SK-N-MC (cell line): ENCODE data around the gene RASSF10.

Experiments used
- DNase-seq: peaks from one replicate; pipeline ENCODE4 v3.0.0-alpha.2; 2011; ENCODE audit warnings: low read depth, low spot score
- H3K27ac ChIP-seq: fragments of 200-600 bp; sonication (generic); 2 replicates; pipeline ENCODE4 v1.5.1; 2016; ENCODE audit warnings: mixed run types
- H3K36me3 ChIP-seq: fragments of 200-600 bp; sonication (generic); 2 replicates; pipeline ENCODE4 v1.6.1; 2017; ENCODE audit warnings: antibody characterized with exemption, low read length, mixed read lengths; ENCODE audit not compliant: insufficient read depth
- H3K4me3 ChIP-seq: fragments of 200-600 bp; sonication (generic); 2 replicates; pipeline ENCODE4 v1.5.1; 2016
- H3K9ac ChIP-seq: fragments of 200-600 bp; sonication (generic); 2 replicates; pipeline ENCODE4 v1.8.0; 2017; ENCODE audit warnings: mixed run types, mixed read lengths; ENCODE audit not compliant: insufficient read length
- H3K9me3 ChIP-seq: fragments of 200-600 bp; sonication (generic); 2 replicates; pipeline ENCODE4 v1.6.1; 2017; ENCODE audit warnings: low read depth, mild to moderate bottlenecking, antibody characterized with exemption, low read length, moderate library complexity, mixed read lengths
- EZH2 ChIP-seq: fragments of 200-600 bp; sonication (generic); IDR thresholded peaks from one replicate; pipeline ENCODE4 v1.6.1; 2017; ENCODE audit warnings: antibody characterized with exemption
- FOXP2 ChIP-seq: optimal IDR thresholded peaks from 2 replicates; pipeline ENCODE3; 2011; ENCODE audit warnings: mild to moderate bottlenecking, moderate library complexity; ENCODE audit not compliant: insufficient read depth; ENCODE audit errors: extremely low read length, control extremely low read depth
- POLR2AphosphoS5 ChIP-seq: IDR thresholded peaks from 2 replicates; pipeline ENCODE4 v1.6.1; 2012; ENCODE audit warnings: mild to moderate bottlenecking, low read depth, low read length, borderline replicate concordance

The RASSF10 gene

DNA sequence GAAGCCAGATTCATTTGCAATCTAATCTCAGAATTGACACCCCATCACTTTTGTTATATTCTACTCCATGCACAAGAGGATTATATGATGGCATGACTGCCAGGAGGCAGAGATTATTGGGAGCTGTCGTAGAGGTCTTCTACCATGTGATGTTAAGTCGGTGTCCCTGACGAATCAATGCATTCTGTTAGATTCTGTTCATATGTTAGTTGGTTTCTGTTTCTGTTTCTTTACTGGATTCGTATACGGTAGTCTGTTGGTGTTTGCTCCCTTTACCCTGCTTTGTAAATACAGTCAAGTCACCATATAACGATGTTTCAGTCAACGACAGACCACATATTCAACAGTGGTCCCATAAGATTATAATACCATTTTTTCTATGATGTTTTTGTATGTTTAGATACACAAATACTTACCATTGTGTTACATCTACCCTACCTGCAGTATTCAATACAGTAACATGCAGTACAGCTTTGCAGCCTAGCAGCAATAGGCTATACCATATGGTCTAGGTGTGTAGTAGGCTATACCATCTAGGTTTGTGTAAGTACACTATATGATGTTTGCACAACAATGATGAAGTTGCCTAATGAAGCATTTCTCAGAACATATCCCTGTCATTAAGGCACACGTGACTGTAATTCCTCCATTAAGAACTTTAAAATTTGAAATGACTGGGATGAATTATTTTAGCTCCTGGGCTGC is 22.8 kb upstream of the RASSF10 start:
- Histone ChIP-seq H3K4me3 (no peak overlapping the region), H3K9me3 (no peaks in the 10 kb centered on the region), H3K9ac (no peak overlapping the region), H3K36me3 (no peaks in the 10 kb centered on the region), H3K27ac (no peak overlapping the region)
- no peak for DNase-seq
- no peak for TF ChIP-seq POLR2AphosphoS5
- TF ChIP-seq EZH2: no peak
- TF ChIP-seq FOXP2: no peak

DNA sequence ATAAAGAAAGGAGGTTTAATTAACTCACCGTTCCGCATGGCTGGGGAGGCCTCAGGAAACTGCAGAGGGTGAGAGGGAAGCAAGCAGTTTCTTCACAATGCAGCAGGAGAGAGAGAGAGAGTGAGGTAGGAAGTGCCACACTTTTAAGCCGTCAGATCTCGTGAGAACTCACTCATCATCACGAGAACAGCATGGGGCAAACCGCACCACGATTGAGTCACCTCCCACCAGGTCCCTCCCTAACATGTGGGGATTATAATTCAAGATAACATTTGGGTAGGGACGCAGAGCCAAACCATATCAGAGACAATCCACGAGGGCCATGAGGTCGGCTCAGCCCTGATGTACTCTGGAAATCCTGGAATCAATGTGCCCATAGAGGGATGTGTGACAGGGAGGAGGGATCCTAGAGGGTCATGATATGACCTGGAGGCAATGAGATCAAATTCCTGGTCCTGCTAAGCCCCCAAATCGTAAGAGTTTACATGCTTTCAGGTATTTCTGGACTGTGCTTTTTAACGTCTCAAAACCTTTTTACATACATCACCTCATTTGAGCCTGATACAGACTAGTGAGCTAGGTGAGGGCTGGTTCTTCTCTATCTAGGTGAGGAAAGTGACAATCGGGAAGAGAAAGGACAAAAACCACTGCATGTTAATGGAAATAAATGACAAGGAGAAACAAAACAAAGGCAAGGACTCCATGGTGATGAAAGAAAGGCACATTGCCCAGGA is 19.5 kb upstream of the RASSF10 start:
- DNase-seq: no peak
- TF ChIP-seq POLR2AphosphoS5: no peak
- no peak for TF ChIP-seq FOXP2
- no peak for TF ChIP-seq EZH2
- Histone ChIP-seq H3K9ac (no peak overlapping the region), H3K4me3 (no peak overlapping the region), H3K27ac (no peak overlapping the region), H3K9me3 (no peaks in the 10 kb centered on the region), H3K36me3 (no peaks in the 10 kb centered on the region)

DNA sequence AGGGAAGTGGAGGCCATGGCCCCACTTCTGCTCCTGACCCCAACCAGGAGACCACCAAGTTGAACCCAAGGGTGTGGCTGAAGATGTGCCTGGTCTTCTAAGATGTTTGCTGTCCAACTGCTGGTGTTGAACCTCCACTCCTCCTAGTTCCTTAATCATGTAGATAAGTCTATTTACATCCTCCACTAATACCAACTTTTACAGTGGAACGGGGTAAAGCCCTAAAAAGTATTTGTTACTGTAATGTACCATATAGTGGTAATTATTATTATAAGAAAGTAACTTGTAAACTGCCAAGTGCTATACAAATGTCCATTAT is 19.0 kb upstream of the RASSF10 start:
- TF ChIP-seq FOXP2: no peak
- no peak for TF ChIP-seq POLR2AphosphoS5
- TF ChIP-seq EZH2: no peak
- H3K4me3 ChIP-seq: no peak overlapping the region
- H3K36me3 ChIP-seq: no peaks in the 10 kb centered on the region
- H3K9me3 ChIP-seq: no peaks in the 10 kb centered on the region
- no peak overlapping the region for H3K27ac ChIP-seq
- H3K9ac ChIP-seq: no peak overlapping the region
- DNase-seq: no peak

- Histone ChIP-seq H3K9ac (no peak overlapping the region), H3K27ac (no peak overlapping the region), H3K9me3 (no peaks in the 10 kb centered on the region), H3K4me3 (no peak overlapping the region), H3K36me3 (no peaks in the 10 kb centered on the region)
- DNase-seq: no peak
- TF ChIP-seq FOXP2 (no peak), EZH2 (no peak), POLR2AphosphoS5 (no peak)
Observed at GRCh38 chr11:12991426-12991825, 17.7 kb upstream of the RASSF10 start.

GRCh38 chr11:12993626-12994025 is 15.5 kb upstream of the RASSF10 start:
- Histone ChIP-seq H3K4me3 (no peak overlapping the region), H3K9ac (no peak overlapping the region), H3K27ac (no peak overlapping the region), H3K36me3 (no peaks in the 10 kb centered on the region), H3K9me3 (no peaks in the 10 kb centered on the region)
- no peak for TF ChIP-seq EZH2
- no peak for TF ChIP-seq POLR2AphosphoS5
- no peak for TF ChIP-seq FOXP2
- DNase-seq: no peak

DNA sequence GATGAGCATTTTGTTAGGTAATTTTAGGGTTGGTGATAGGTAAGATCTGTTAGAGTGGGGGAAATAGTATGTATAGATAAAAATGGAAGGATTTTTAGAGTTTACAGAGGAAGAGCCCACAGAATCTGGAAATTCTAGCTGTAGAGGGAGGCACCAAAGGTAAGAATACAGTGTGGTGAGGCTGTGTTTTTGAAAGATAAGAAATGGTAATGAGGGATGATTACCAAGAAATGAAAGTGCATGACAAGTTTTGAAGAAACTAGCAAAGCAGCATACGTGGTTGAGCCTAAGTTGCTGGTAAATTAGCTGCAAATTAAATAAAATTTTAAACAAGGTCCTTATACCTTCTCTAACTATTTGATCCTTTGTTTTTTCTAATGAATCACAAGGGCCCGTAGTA is 14.6 kb upstream of the RASSF10 start:
- Histone ChIP-seq H3K9me3 (no peaks in the 10 kb centered on the region), H3K4me3 (no peak overlapping the region), H3K9ac (no peak overlapping the region), H3K27ac (no peak overlapping the region), H3K36me3 (no peaks in the 10 kb centered on the region)
- TF ChIP-seq FOXP2 (no peak), POLR2AphosphoS5 (no peak), EZH2 (no peak)
- no peak for DNase-seq

- Histone ChIP-seq H3K36me3 (no peaks in the 10 kb centered on the region), H3K4me3 (no peak overlapping the region)
- TF ChIP-seq EZH2: no peak
- TF ChIP-seq FOXP2: no peak
- no peak for TF ChIP-seq POLR2AphosphoS5
Observed at GRCh38 chr11:12995188-12995587, 13.9 kb upstream of the RASSF10 start.

GRCh38 chr11:12995823-12996222 is 13.3 kb upstream of the RASSF10 start:
- TF ChIP-seq POLR2AphosphoS5: no peak
- TF ChIP-seq FOXP2: no peak
- no peak for TF ChIP-seq EZH2
- no peak for DNase-seq
- no peak overlapping the region for H3K4me3 ChIP-seq
- H3K27ac ChIP-seq: no peak overlapping the region
- no peaks in the 10 kb centered on the region for H3K9me3 ChIP-seq
- H3K36me3 ChIP-seq: no peaks in the 10 kb centered on the region
- H3K9ac ChIP-seq: no peak overlapping the region

More at GRCh38 chr11:12995188-12995587, 13.9 kb upstream of the RASSF10 start:
- H3K9ac ChIP-seq: no peak overlapping the region
- no peak overlapping the region for H3K27ac ChIP-seq
- no peaks in the 10 kb centered on the region for H3K9me3 ChIP-seq
- no peak for DNase-seq
